Calu3 (cell line): ENCODE results near the gene FNDC3B. TPM values are rescaled to one million over a fixed set of nuclear protein-coding genes. Genes with fewer than 3 reads are reported as not detected.

Experiments
- BruUV-seq: library from RNA; stranded (reverse); fragments of 400-500 nt; replicated peaks from 2 replicates; lab custom pipeline; 2021; lab: Mats Ljungman, UMichigan
- CTCF ChIA-PET: fragments of 300-600 bp; sonication (Branson Sonifier 250); formaldehyde crosslinking; loops from one replicate; lab custom pipeline; 2022; ENCODE audit warnings: antibody characterized with exemption; lab: Charles Lee
- DNase-seq: peaks from one replicate; pipeline ENCODE4 v3.0.0; 2022
- H3K27ac Mint-ChIP-seq: one replicate; pipeline ENCODE4 v1.8.0; 2022; ENCODE audit warnings: mixed read lengths; ENCODE audit not compliant: unreplicated experiment
- H3K27me3 Mint-ChIP-seq: one replicate; pipeline ENCODE4 v1.8.0; 2022; ENCODE audit warnings: mixed read lengths; ENCODE audit not compliant: unreplicated experiment
- H3K36me3 Mint-ChIP-seq: one replicate; pipeline ENCODE4 v1.8.0; 2022; ENCODE audit warnings: mild to moderate bottlenecking, moderate library complexity, mixed read lengths; ENCODE audit not compliant: insufficient read depth, unreplicated experiment
- H3K4me1 Mint-ChIP-seq: one replicate; pipeline ENCODE4 v1.8.0; 2022; ENCODE audit warnings: mild to moderate bottlenecking, low read depth, mixed read lengths; ENCODE audit not compliant: unreplicated experiment
- H3K4me3 Mint-ChIP-seq: one replicate; pipeline ENCODE4 v1.8.0; 2022; ENCODE audit warnings: mild to moderate bottlenecking, low read depth, moderate library complexity, mixed read lengths; ENCODE audit not compliant: unreplicated experiment
- H3K9me3 Mint-ChIP-seq: one replicate; pipeline ENCODE4 v1.8.0; 2022; ENCODE audit warnings: low read depth, mixed read lengths; ENCODE audit not compliant: unreplicated experiment
- CTCF ChIP-seq: fragments of 200-600 bp; IDR thresholded peaks from one replicate; pipeline ENCODE4 v1.8.0; 2022; ENCODE audit warnings: antibody characterized with exemption; ENCODE audit not compliant: unreplicated experiment
- intact Hi-C: fragments of 100-400 bp; cut with micrococcal nuclease; formaldehyde crosslinking; loops from one replicate; pipeline ENCODE4 v1.10.0; 2022; ENCODE audit not compliant: unreplicated experiment
- total RNA-seq: library from RNA; stranded (reverse); gene quantifications from 2 replicates; pipeline ENCODE4 v1.2.3, GENCODE V29; 2022

FNDC3B gene
- total RNA-seq, 1 experiment from 2014 or later, result 453 TPM

DNA sequence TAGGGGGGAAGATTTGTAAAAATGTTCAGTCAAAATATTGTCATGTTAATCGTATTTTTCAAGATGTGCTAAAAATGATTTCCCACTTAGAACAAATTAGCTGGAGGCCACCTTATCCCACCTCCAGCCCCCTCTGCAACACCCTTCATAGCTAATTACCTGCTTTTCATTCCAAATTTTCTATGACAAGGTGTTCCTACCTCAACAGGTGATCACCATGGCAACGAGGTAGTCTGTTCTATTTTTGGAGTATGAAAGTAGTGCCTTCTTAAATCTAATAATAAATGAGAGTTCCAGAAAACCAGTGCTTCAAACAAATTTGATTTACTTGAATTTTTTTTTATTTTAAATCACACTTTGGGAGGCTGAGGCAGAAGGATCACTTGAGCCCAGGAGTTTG, 149.8 kb downstream of the FNDC3B start:
- Mint-ChIP-seq H3K36me3 (peaks cover 85% of the 10 kb centered on the region), H3K27me3 (no peaks in the 10 kb centered on the region), H3K4me3 (no peak overlapping the region), H3K27ac (no peak overlapping the region), H3K9me3 (no peaks in the 10 kb centered on the region), H3K4me1 (peaks cover 55% of the 10 kb centered on the region)
- DNase-seq, result no peak
- CTCF ChIA-PET, result no interaction called here
- intact Hi-C loops, result no loop called here
- BruUV-seq, result no TSS peak
- no peak for TF ChIP-seq CTCF

GRCh38 chr3:172189987-172190603, 150.7 kb downstream of the FNDC3B start:
- Mint-ChIP-seq H3K36me3 (peaks cover 81% of the 10 kb centered on the region), H3K27ac (no peak overlapping the region), H3K27me3 (no peaks in the 10 kb centered on the region), H3K4me3 (no peak overlapping the region), H3K4me1 (peaks cover 60% of the 10 kb centered on the region), H3K9me3 (no peaks in the 10 kb centered on the region)
- CTCF ChIA-PET, result no interaction called here
- DNase-seq, result no peak
- no TSS peak for BruUV-seq
- intact Hi-C loops, result no loop called here
- no peak for TF ChIP-seq CTCF

GRCh38 chr3:172190980-172191379, 151.6 kb downstream of the FNDC3B start:
- H3K4me3 Mint-ChIP-seq, result no peak overlapping the region

GRCh38 chr3:172191629-172192028, 152.3 kb downstream of the FNDC3B start:
- no peak for TF ChIP-seq CTCF
- BruUV-seq, result no TSS peak
- no peak for DNase-seq
- H3K27ac Mint-ChIP-seq, result no peak overlapping the region
- no peaks in the 10 kb centered on the region for H3K27me3 Mint-ChIP-seq
- intact Hi-C loops, result no loop called here
- CTCF ChIA-PET, result no interaction called here
- H3K9me3 Mint-ChIP-seq, result no peaks in the 10 kb centered on the region
- H3K4me3 Mint-ChIP-seq, result no peak overlapping the region
- H3K4me1 Mint-ChIP-seq, result peaks cover 55% of the 10 kb centered on the region
- peaks cover 73% of the 10 kb centered on the region for H3K36me3 Mint-ChIP-seq

More at GRCh38 chr3:172190980-172191379, 151.6 kb downstream of the FNDC3B start:
- CTCF ChIA-PET, result interaction anchor here (0.7 kb wide), 1 partner anchor 17 kb away, joined by 4 read pairs; no protein-coding TSS in a partner anchor
- H3K9me3 Mint-ChIP-seq, result no peaks in the 10 kb centered on the region
- H3K36me3 Mint-ChIP-seq, result peaks cover 73% of the 10 kb centered on the region
- TF ChIP-seq CTCF, result no peak
- H3K4me1 Mint-ChIP-seq, result peaks cover 59% of the 10 kb centered on the region
- H3K27ac Mint-ChIP-seq, result no peak overlapping the region
- no TSS peak for BruUV-seq
- H3K27me3 Mint-ChIP-seq, result no peaks in the 10 kb centered on the region
- no peak for DNase-seq
- intact Hi-C loops, result no loop called here
